Activated CD8-positive, alpha-beta memory T cell treated with anti-CD3 and anti-CD28 coated beads, Interleukin-2, amount 10 ng/mL, durations not matched to agents 7 days and 5 days (primary cell): ENCODE results near the gene ASAP2. TPM values are rescaled to one million over a fixed set of nuclear protein-coding genes. Genes with fewer than 3 reads are reported as not detected.
"Not testable (repeated sequence)": the region's sequence is repeated elsewhere in the genome, so short reads cannot be mapped to it uniquely, and the experiment has no call there.

ENCODE experiments used
- ATAC-seq: fragments of 150-1000 bp; cut with Tn5 transposase; one replicate; pipeline ENCODE4 v1.10.0; 2021; ENCODE audit warnings: moderate library complexity
- CTCF ChIA-PET: fragments of 350-600 bp; sonication (Branson Sonifier 250); formaldehyde crosslinking; loops from one replicate; lab custom pipeline; 2021; ENCODE audit warnings: antibody characterized with exemption; lab: Charles Lee
- DNase-seq: peaks from one replicate; pipeline ENCODE4 v3.0.0-alpha.2; 2020
- H3K27ac Mint-ChIP-seq: one replicate; pipeline ENCODE4 v1.8.0; 2021; ENCODE audit warnings: mild to moderate bottlenecking, mixed read lengths
- H3K27me3 Mint-ChIP-seq: one replicate; pipeline ENCODE4 v1.8.0; 2021; ENCODE audit warnings: mixed read lengths
- H3K36me3 Mint-ChIP-seq: one replicate; pipeline ENCODE4 v1.8.0; 2021; ENCODE audit warnings: mild to moderate bottlenecking, mixed read lengths
- H3K4me1 Mint-ChIP-seq: one replicate; pipeline ENCODE4 v1.8.0; 2021; ENCODE audit warnings: mixed read lengths
- H3K4me3 Mint-ChIP-seq: one replicate; pipeline ENCODE4 v1.8.0; 2021; ENCODE audit warnings: mild to moderate bottlenecking, moderate library complexity, mixed read lengths
- H3K9me3 Mint-ChIP-seq: one replicate; pipeline ENCODE4 v1.8.0; 2022; ENCODE audit warnings: low read depth, mixed read lengths
- total RNA-seq, 2 experiments: library from RNA; stranded (reverse); gene quantifications; one replicate each; pipeline ENCODE4 v1.2.3, GENCODE V29; 2021

The ASAP2 gene
- total RNA-seq, 2 experiments from 2014 or later, result 0.33 to 0.44 TPM

DNA sequence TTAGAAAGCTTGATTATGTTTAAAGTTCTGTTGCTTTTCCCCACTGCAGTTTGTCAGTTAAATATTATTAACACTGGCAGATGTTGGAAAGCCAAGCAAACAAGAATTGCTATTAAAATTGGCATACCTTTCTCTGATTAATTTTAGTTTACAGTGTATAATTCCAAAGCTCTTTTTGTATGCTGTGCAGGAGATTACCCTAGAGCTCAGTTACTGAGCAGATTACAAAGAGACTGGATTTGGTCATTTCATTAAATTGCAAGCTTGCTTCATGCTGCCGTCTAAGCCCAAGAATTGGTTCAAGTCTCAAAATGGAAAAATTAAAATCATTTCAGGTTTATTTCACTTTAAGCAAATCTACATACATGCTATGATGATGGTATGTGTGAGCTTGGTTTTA, 2.3 kb downstream of the ASAP2 start:
- CTCF ChIA-PET, result no interaction called here
- peaks cover 66% of the 10 kb centered on the region for H3K27me3 Mint-ChIP-seq
- ATAC-seq, result no peak
- H3K9me3 Mint-ChIP-seq, result no peaks in the 10 kb centered on the region
- DNase-seq, result no peak
- H3K4me3 Mint-ChIP-seq, result no peak overlapping the region
- no peak overlapping the region for H3K27ac Mint-ChIP-seq
- peaks cover 5% of the 10 kb centered on the region for H3K4me1 Mint-ChIP-seq
- H3K36me3 Mint-ChIP-seq, result no peaks in the 10 kb centered on the region

DNA sequence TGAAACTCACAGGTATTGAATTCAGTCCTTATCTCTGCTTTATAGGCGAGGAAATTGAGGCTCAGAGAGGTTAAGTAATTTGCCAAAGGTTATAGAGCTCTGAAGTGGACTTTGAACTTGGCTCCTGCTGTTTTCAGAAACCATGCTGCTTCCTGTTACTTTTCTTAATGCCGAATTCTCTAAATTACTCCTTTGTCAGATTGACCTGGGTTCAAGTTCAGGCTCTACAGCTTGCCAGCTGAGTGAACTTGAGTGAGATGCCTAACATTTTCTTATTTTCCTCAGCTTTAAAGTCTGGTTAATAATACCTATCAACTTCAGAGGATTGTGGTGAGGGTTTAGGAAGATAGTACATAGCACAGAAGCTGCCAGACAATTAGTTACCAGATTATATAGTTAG, 3.4 kb downstream of the ASAP2 start:
- DNase-seq, result no peak

DNA sequence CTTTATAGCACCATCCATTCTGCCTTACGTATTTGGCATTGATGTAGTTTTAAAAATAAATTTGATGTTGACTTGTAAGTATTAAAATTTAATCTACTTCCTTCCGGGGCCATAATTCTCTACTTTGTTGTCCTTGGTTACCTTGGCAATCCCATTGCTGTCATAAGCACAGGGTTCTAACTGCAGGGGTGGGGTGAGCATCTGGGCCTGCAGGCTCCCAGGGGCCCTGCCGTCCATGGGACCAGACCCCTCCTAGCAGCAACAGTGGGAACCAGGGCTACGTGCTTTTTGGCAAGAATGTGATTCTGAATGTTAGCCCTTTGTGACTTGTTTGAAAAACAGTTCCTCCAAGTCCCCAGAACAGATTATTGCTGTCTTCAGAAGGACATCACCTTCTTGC, 4.9 kb downstream of the ASAP2 start:
- CTCF ChIA-PET, result no interaction called here
- ATAC-seq, result no peak
- H3K4me1 Mint-ChIP-seq, result peaks cover 3% of the 10 kb centered on the region

More for the DNA sequence above, 3.4 kb downstream of the ASAP2 start:
- Mint-ChIP-seq H3K27ac (no peak overlapping the region), H3K9me3 (no peaks in the 10 kb centered on the region), H3K36me3 (no peaks in the 10 kb centered on the region), H3K4me1 (peaks cover 5% of the 10 kb centered on the region), H3K27me3 (peaks cover 56% of the 10 kb centered on the region), H3K4me3 (no peak overlapping the region)
- CTCF ChIA-PET, result no interaction called here
- ATAC-seq, result no peak

DNA sequence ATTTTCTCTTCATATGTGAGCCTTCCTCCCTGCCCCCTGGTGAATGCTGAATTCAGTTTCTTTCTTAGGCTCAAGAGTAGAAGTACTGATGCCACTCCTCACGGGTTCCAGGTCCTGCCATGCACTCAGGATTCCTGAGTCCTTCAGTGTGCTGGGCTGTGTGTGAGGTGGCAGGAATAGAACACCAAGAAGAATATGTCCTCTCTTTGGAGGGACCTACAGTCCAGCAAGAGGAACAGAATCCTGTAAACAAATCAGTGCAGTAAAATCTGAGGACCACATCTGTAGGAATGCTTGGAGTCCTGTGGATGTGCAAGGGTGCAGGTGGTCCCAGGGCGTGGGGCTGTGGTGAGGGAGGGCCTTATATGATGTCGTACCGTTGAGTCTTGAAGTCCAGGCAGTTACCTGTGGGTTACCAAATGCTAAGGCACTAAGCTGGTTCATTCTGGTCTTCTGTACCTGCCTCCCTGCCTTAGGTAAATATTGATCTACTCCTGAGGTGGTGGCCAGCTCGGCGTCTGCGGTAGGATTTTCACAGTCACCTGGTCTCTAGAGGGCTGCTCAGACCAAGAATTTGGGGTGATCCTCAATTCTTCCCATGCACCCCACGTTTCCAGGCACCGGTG, 5.5 kb downstream of the ASAP2 start:
- no peaks in the 10 kb centered on the region for H3K36me3 Mint-ChIP-seq
- no peak overlapping the region for H3K27ac Mint-ChIP-seq
- no peak overlapping the region for H3K4me3 Mint-ChIP-seq
- H3K4me1 Mint-ChIP-seq, result peaks cover 3% of the 10 kb centered on the region
- CTCF ChIA-PET, result no interaction called here
- H3K9me3 Mint-ChIP-seq, result no peaks in the 10 kb centered on the region
- H3K27me3 Mint-ChIP-seq, result peaks cover 47% of the 10 kb centered on the region
- no peak for DNase-seq
- no peak for ATAC-seq

More for the DNA sequence above, 4.9 kb downstream of the ASAP2 start:
- no peak for DNase-seq
- no peaks in the 10 kb centered on the region for H3K36me3 Mint-ChIP-seq
- H3K27me3 Mint-ChIP-seq, result peaks cover 48% of the 10 kb centered on the region
- no peak overlapping the region for H3K4me3 Mint-ChIP-seq
- H3K27ac Mint-ChIP-seq, result no peak overlapping the region
- H3K9me3 Mint-ChIP-seq, result no peaks in the 10 kb centered on the region

DNA sequence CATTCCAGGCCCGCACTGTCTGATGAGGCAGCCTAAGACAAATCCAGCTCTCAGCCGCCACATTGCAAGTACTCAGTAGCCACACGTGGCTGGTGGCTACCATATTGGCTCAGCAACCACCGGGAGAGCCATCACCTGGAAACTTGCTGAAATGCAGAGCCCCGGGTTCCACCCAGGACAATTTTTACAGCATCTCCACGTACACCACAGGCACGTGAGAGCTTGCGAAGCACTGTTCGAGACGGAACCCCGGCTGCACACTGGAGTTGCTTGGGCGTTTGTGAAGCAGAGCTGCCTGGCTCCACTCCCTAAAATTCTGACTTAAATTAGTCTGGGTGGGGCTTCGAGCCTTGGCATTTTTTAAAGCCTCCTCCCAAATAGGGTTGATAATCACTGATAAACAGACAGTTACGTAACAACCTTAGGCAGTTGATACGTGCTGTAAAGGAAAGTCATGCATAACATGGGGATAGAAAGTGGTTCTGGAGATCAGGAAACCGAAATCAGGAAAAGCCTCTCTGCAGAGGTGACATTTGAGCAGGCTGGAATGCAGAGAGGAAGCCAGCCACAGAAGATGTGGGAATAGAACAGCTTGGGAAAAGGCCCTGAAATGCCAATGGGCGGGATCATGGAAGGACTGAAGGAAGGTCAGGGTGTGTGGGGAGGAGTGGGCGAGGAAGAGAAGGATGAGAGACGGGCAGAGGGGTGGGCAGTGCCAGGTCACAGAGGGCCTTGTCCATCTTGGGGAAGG, 6.2 kb downstream of the ASAP2 start:
- H3K36me3 Mint-ChIP-seq, result no peaks in the 10 kb centered on the region
- no peak for ATAC-seq

DNA sequence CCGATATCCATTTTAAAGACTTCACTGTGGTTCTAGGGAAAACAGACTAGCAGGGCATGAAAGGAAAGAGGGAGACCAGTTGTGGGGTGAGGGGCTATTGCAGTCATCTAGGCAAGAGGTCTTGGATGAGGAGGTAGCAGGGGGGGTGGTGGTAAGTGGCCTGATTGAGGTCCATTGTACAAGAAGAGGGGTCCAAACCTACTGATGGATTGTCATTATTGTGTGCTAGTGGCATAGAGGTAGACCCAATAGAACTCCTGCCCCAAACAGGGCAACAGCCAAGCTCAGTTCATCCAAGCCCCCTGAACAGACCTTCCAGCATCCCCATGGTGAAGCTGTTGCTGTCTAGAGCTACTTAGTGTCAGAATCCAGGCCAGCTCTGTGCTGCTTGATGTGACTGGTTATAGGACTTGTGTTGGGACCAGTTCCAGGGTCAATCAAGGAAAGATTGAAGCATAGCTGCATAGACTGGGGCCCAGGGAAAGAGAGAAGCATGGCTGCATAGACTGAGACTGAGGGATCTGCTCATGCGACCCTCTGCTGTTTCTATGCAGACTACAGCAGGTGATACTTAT, 7.0 kb downstream of the ASAP2 start:
- no peak for ATAC-seq
- CTCF ChIA-PET, result no interaction called here
- H3K9me3 Mint-ChIP-seq, result no peaks in the 10 kb centered on the region

More for the DNA sequence above, 6.2 kb downstream of the ASAP2 start:
- DNase-seq, result no peak
- peaks cover 1% of the 10 kb centered on the region for H3K4me1 Mint-ChIP-seq
- H3K27me3 Mint-ChIP-seq, result peaks cover 43% of the 10 kb centered on the region
- CTCF ChIA-PET, result no interaction called here
- no peaks in the 10 kb centered on the region for H3K9me3 Mint-ChIP-seq
- H3K4me3 Mint-ChIP-seq, result no peak overlapping the region
- no peak overlapping the region for H3K27ac Mint-ChIP-seq

DNA sequence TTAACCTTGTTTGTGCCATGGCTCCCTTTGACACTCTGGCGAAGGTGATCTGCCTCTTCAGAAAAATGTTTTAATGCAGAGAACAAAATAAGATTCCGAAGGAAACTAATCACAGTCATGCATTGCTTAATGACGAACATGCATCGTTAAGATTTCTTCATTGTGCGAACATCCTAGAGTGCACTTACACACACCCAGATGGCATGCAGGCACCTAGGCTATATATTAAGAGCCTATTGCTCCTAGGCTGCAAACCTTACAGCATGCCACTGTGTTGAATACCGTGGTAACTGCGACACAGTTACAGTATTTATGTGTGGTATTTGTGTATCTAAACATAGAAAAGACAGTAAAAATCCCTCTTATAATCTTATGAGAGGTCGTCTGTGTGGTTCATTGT, 8.3 kb downstream of the ASAP2 start:
- Mint-ChIP-seq H3K27me3 (peaks cover 30% of the 10 kb centered on the region), H3K4me1 (no peaks in the 10 kb centered on the region), H3K36me3 (no peaks in the 10 kb centered on the region), H3K4me3 (no peak overlapping the region), H3K9me3 (no peaks in the 10 kb centered on the region), H3K27ac (no peak overlapping the region)
- no peak for ATAC-seq
- no peak for DNase-seq
- CTCF ChIA-PET, result interaction anchor here (1.3 kb wide), 1 partner anchor 10 kb away, joined by 4 read pairs; no protein-coding TSS in a partner anchor

More for the DNA sequence above, 7.0 kb downstream of the ASAP2 start:
- no peaks in the 10 kb centered on the region for H3K36me3 Mint-ChIP-seq
- no peak for DNase-seq
- H3K4me1 Mint-ChIP-seq, result no peaks in the 10 kb centered on the region
- H3K4me3 Mint-ChIP-seq, result no peak overlapping the region
- H3K27ac Mint-ChIP-seq, result no peak overlapping the region
- peaks cover 36% of the 10 kb centered on the region for H3K27me3 Mint-ChIP-seq

DNA sequence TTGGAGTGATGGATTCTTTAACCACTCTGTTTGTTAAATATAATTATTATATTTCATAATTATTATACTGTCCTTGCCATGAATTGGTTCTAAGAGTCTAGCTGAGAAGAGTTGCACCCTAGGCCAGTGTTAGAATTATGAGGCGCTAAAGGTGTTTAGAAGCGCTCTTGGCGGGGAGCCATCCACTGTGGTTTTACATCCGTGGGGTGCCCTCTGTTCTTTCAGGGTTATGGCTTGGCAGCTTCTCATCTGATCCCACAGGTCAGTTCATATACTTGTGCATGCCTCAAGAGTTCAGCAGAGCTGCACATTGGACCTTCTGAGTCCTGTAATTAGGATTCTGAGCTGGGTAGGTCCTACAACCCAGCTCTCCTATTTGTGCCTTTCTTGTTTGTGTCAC, 9.1 kb downstream of the ASAP2 start:
- Mint-ChIP-seq H3K27ac (no peak overlapping the region), H3K27me3 (peaks cover 27% of the 10 kb centered on the region), H3K4me3 (no peak overlapping the region), H3K4me1 (no peaks in the 10 kb centered on the region), H3K9me3 (no peaks in the 10 kb centered on the region), H3K36me3 (no peaks in the 10 kb centered on the region)
- ATAC-seq, result no peak
- no peak for DNase-seq
- CTCF ChIA-PET, result interaction anchor here (1.0 to 1.3 kb wide), 2 partner anchors 9 to 10 kb away, joined by 3 to 4 read pairs; partner anchors contain the start of gene ASAP2

DNA sequence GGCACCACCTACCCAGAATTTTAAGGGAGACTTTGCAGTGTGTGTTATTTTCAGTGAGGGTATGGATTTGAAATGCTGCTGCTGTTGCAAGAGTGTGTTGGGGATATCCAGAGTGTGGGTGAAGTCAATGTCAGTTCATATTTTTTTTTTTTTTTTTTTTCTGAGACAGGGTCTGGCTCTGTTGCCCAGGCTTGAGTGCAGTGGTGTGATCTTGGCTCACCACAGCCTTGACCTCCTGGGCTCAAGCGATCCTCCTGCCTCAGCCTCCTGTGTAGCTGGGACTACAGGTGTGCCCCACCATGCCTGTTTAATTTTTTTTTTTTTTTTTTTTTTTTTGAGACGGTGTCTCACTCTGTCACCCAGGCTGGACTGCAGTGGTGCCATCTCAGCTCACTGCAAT, 9.5 kb downstream of the ASAP2 start:
- H3K27ac Mint-ChIP-seq, H3K9me3 Mint-ChIP-seq, H3K4me3 Mint-ChIP-seq, DNase-seq, H3K36me3 Mint-ChIP-seq, H3K4me1 Mint-ChIP-seq, ATAC-seq: not testable (repeated sequence)
- CTCF ChIA-PET, result interaction anchor here (1.0 to 1.3 kb wide), 2 partner anchors 9 to 10 kb away, joined by 3 to 4 read pairs; partner anchors contain the start of gene ASAP2
- H3K27me3 Mint-ChIP-seq, result peaks cover 32% of the 10 kb centered on the region

DNA sequence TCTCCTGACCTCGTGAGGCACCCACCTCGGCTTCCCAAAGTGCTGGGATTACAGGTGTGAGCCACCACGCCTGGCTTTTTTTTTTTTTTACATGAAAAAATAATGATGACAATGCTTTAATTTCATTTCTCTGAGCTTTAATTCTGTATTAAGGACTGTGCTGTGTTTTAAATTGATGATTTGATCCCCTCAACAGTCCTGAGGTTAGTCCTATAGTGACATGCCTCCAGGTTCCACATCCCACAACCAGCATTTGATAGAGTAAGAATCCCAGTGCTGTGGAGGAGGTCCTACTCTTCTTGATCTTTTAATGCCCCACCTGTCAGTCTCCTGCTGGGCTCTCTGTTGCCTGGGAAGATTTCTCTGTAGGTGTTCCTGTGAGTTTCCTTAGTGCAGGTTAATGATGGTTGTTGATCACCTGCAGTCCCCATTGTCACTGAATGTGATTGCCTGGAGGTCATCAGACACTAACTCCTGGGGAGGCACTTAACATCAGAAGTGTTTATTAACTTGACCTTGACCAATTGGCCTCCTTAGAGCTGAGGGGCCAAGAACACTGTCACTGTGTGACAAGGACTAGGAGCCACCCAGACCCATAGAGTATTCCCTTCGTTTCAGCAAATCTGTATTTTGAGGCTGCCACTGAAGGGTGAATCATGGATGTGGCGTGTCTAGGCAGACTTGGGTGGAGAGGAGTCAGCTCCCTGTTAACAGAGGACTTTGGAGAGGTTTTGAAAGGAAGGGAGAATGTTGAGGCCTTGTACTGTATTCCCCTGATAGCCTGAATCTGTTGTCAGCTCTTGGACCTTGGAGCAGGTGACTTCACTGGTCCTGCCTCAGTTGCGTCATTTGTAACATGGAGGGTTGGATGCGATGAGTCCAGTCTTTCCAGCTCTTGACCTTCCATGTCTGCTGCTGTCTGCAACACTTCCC, 11.5 kb downstream of the ASAP2 start:
- Mint-ChIP-seq H3K27me3 (peaks cover 25% of the 10 kb centered on the region), H3K27ac (no peak overlapping the region), H3K4me1 (no peaks in the 10 kb centered on the region), H3K36me3 (no peaks in the 10 kb centered on the region), H3K9me3 (no peaks in the 10 kb centered on the region), H3K4me3 (no peak overlapping the region)
- CTCF ChIA-PET, result interaction anchor here (1.0 kb wide), 1 partner anchor 79 kb away, joined by 3 read pairs; no protein-coding TSS in a partner anchor
- no peak for DNase-seq
- no peak for ATAC-seq

DNA sequence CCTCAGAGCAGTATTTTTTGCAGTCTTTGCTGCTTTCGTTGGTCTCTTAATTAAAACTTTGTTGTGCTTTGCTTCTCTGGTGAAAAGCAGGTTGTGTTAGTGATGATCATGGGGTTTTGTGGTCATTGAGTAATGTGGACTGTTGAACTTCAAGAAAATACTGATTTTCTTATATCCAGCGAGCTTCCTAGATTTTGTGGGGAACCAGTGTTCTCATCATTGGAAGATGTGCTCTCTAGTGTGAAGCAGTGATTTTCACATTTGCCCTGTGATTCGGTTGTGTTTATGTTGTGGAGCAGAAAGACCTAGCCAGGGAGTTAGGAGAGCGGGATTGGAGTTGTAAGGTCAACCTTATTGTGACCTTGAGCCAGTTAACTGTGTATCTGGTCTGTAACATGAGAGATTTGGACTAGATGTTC, 12.4 kb downstream of the ASAP2 start:
- Mint-ChIP-seq H3K9me3 (no peaks in the 10 kb centered on the region), H3K27me3 (peaks cover 22% of the 10 kb centered on the region), H3K36me3 (no peaks in the 10 kb centered on the region), H3K27ac (no peak overlapping the region), H3K4me3 (no peak overlapping the region), H3K4me1 (no peaks in the 10 kb centered on the region)
- ATAC-seq (no peak), DNase-seq (no peak)
- CTCF ChIA-PET, result no interaction called here

DNA sequence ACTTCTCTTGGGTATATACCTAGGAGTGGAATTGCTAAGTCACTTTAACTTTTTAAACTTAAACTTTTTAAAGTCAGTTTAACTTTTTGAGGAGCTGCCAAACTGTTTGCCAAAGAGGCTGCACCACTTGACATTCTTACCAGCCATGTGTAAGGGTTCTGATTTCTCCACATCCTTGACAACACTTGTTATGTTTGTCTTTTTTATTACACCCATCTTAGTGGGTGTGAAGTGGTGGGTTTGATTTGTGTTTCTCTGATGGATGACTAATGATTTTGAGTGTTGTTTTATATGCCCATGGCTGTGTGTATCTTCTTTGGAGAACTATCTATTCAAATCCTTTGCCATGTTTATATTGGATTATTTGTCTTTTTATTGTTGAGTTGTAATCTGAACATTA, 13.6 kb downstream of the ASAP2 start:
- no peak overlapping the region for H3K27ac Mint-ChIP-seq
- no peak for ATAC-seq
- peaks cover 33% of the 10 kb centered on the region for H3K27me3 Mint-ChIP-seq
- DNase-seq, result no peak
- no peaks in the 10 kb centered on the region for H3K36me3 Mint-ChIP-seq
- CTCF ChIA-PET, result no interaction called here
- no peaks in the 10 kb centered on the region for H3K4me1 Mint-ChIP-seq
- H3K9me3 Mint-ChIP-seq, result no peaks in the 10 kb centered on the region
- H3K4me3 Mint-ChIP-seq, result no peak overlapping the region

DNA sequence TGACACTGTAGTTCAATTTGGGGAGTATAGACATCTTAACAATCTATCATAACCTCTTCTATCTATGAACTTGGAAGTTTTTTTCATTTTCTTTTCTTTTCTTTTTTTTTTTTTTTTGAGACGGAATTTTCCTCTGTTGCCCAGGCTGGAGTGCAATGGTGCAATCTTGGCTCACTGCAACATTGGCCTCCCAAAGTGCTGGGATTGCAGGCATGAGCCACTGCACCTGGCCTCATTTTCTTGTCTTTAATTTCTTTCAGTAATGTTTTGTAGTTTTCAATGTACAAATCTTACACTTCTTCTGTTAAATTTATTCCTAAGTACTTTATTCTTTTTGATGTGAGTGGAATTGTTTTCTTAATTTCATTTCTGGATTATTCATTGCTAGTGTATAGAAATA, 14.6 kb downstream of the ASAP2 start:
- DNase-seq (no peak), ATAC-seq (no peak)
- Mint-ChIP-seq H3K27me3 (peaks cover 39% of the 10 kb centered on the region), H3K9me3 (no peaks in the 10 kb centered on the region), H3K4me3 (no peak overlapping the region), H3K36me3 (no peaks in the 10 kb centered on the region), H3K27ac (no peak overlapping the region), H3K4me1 (no peaks in the 10 kb centered on the region)
- CTCF ChIA-PET, result no interaction called here
